Brain microvascular endothelial cell (primary cell): ENCODE measurements around the gene CLDN16.

ENCODE experiments used
- DNase-seq: peaks from one replicate; pipeline ENCODE4 v3.0.0-alpha.2; 2020
- H3K27ac ChIP-seq: fragments of 250-450 bp; sonication (Bioruptor Pico); 2 replicates; pipeline ENCODE4 v1.5.1; 2020; ENCODE audit warnings: mild to moderate bottlenecking, moderate library complexity
- H3K27me3 ChIP-seq: fragments of 250-450 bp; sonication (Bioruptor Pico); replicated peaks from 2 replicates; pipeline ENCODE4 v1.5.1; 2020; ENCODE audit warnings: mild to moderate bottlenecking
- H3K36me3 ChIP-seq: fragments of 250-450 bp; sonication (Bioruptor Pico); replicated peaks from 2 replicates; pipeline ENCODE4 v1.5.1; 2020; ENCODE audit warnings: mild to moderate bottlenecking
- H3K4me3 ChIP-seq: 2 replicates; pipeline ENCODE4 v1.5.1; 2011; ENCODE audit warnings: low read depth, mild to moderate bottlenecking, control low read depth, low read length, moderate library complexity
- CTCF ChIP-seq: IDR thresholded peaks from 2 replicates; pipeline ENCODE4 v1.5.1; 2011; ENCODE audit warnings: low read depth, mild to moderate bottlenecking, moderate library complexity, low read length, control low read depth, inconsistent platforms; ENCODE audit errors: missing control alignments
- in situ Hi-C: cut with HindIII; loops from 2 replicates; pipeline ENCODE4 v1.10.0; 2017; ENCODE audit warnings: low sequenced_read_pairs, low pct_ligation_motif_present

Gene CLDN16

GRCh38 chr3:190387578-190388213 is at the start of gene CLDN16:
TSS of gene CLDN16 (plus strand) at chr3:190388163. CDS start at chr3:190388330, 167 bp downstream.
- Histone ChIP-seq H3K27me3 (no peaks in the 10 kb centered on the region), H3K27ac (peak within 1 kb of the TSS; percentile 94), H3K36me3 (no peaks in the 10 kb centered on the region), H3K4me3 (no peak within 1 kb of the TSS)
- no peak for DNase-seq
- in situ Hi-C loops, result no loop called here
- TF ChIP-seq CTCF, result no peak

GRCh38 chr3:190338717-190339116 is 49.2 kb upstream of the CLDN16 start:
- no peak overlapping the region for H3K4me3 ChIP-seq
- TF ChIP-seq CTCF, result no peak
- H3K27me3 ChIP-seq, result no peaks in the 10 kb centered on the region
- H3K36me3 ChIP-seq, result no peaks in the 10 kb centered on the region
- H3K27ac ChIP-seq, result no peak overlapping the region
- no peak for DNase-seq
- in situ Hi-C loops, result no loop called here

- DNase-seq, result no peak
- in situ Hi-C loops, result no loop called here
- Histone ChIP-seq H3K36me3 (no peaks in the 10 kb centered on the region), H3K27ac (no peak overlapping the region), H3K27me3 (no peaks in the 10 kb centered on the region), H3K4me3 (no peak overlapping the region)
- peak; percentile 36 for TF ChIP-seq CTCF
Observed at GRCh38 chr3:190339130-190339529, 48.8 kb upstream of the CLDN16 start.

GRCh38 chr3:190340071-190340470 is 47.9 kb upstream of the CLDN16 start:
- Histone ChIP-seq H3K27ac (no peak overlapping the region), H3K4me3 (no peak overlapping the region), H3K27me3 (no peaks in the 10 kb centered on the region), H3K36me3 (no peaks in the 10 kb centered on the region)
- no peak for TF ChIP-seq CTCF
- DNase-seq, result no peak
- in situ Hi-C loops, result no loop called here

GRCh38 chr3:190345027-190345821 is 42.7 kb upstream of the CLDN16 start:
- no peak overlapping the region for H3K4me3 ChIP-seq
- DNase-seq, result peak; percentile 91
- peak overlapping the region; percentile 95 for H3K27ac ChIP-seq
- no peak for TF ChIP-seq CTCF
- in situ Hi-C loops, result no loop called here
- H3K27me3 ChIP-seq, result no peaks in the 10 kb centered on the region
- no peaks in the 10 kb centered on the region for H3K36me3 ChIP-seq
